HG02571 (cell line): Measurements from ENCODE around the gene TPK1.
A peak's percentile ranks its signal among the peaks of the same experiment; 100 is the strongest.
"Not testable (repeated sequence)": the region's sequence is repeated elsewhere in the genome, so short reads cannot be mapped to it uniquely, and the experiment has no call there.

Source experiments
- ATAC-seq: cut with Tn5 transposase; IDR thresholded peaks from one replicate; pipeline ENCODE4 v1.9.1; 2021; ENCODE audit warnings: mild to moderate bottlenecking, moderate library complexity; ENCODE audit not compliant: unreplicated experiment

Gene TPK1

DNA sequence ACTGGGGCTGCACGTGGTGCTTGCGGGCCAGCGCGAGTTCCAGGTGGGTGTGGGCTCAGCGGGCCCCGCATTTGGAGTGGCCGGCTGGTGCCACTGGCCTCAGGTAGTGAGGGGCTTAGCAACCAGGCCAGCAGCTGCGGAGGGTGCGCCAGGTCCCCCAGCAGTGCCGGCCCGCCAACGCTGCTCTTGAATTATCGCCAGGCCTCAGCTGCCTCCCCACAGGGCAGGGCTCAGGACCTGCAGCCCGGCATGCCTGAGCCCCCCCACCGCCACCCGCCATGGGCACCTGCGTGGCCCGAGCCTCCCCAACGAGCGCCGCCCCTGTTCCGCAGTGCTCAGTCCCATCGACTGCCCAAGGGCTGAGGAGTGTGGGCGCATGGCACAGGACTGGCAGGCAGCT lies 185.4 kb downstream of the TPK1 start:
- ATAC-seq = no peak

GRCh38 chr7:144649120-144649519 lies 186.7 kb downstream of the TPK1 start:
- ATAC-seq = peak; percentile 83

GRCh38 chr7:144641389-144642044 lies 194.3 kb downstream of the TPK1 start:
- no peak for ATAC-seq

- no peak for ATAC-seq
These were observed 203.1 kb downstream of the TPK1 start for GRCh38 chr7:144632724-144633123.

DNA sequence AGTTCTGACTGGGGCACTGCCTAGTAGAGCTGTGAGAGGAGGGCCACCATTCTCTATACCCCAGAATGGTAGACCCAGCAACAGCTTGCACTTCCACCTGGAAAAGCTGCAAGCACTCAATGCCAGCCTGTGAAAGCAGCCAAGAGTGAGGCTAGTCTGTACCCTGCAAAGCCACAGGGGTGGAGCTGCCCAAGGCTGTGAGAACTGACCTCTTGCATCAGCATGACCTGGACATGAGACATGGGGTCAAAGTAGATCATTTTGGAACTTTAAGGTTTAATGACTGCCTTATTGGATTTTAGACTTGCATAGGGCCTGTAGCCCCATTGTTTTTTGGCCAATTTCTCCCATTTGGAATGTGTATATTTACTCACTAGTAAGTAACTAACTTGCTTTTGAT lies 206.3 kb downstream of the TPK1 start:
- no peak for ATAC-seq

- ATAC-seq = no peak
These were observed 206.8 kb downstream of the TPK1 start for GRCh38 chr7:144629011-144629410.

- no peak for ATAC-seq
These were observed 207.7 kb downstream of the TPK1 start for GRCh38 chr7:144628176-144628575.

DNA sequence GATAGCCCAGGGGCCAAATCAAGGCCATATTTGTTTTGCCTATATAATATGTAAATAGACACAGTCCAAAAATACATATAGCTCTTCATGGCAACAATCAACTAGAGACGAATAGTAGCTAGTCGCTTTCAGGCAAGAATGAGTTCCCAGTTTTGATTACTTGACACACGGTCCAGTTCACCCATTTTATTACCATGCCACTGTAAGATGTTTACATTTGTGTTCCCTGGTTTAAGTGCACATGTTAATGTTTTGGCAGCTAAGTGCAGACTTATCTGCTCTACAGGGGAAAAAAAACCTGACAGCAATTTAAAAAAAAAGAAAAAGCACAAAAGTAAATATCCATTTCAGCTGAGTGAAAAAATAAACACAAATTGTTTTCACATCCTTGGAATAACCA lies 213.1 kb downstream of the TPK1 start:
- ATAC-seq = no peak

- ATAC-seq = no peak
These were observed 229.6 kb downstream of the TPK1 start for GRCh38 chr7:144606261-144606660.

DNA sequence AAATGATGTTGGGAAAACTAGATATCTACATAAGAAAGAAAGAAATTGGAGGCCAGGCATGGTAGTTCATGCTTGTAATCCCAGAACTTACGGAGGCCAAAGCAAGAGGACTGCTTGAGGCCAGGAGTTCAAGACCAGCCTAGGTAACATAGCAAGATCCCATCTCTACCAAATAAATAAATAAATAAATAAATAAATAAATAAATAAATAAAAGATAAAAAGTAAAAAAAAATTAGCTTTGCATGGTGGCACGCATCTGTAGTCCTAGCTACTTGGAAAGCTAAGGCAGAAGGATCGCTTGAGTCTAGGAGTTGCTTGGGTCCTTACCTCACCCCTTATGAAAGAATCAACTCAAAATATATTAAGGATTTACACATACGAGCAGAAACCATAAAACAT lies 238.9 kb downstream of the TPK1 start:
- no peak for ATAC-seq

DNA sequence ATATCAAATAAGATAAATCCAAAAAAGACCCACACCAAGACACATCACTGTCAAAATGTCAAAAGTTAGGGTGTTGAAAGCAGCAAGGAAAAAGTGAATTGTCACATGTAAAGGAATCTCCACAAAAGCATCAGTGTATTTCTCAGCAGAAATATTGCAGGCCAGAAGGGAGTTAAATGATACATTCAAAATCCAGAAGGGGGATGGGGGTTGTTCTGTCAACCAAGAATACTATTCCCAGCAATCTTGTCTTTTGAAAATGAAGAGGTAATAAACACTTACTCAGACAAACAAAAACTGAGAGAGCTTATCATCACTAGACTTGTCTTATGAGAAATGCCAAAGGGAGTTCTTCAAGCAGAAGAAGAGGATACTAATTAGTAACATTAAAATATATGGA lies 241.3 kb downstream of the TPK1 start:
- no peak for ATAC-seq

GRCh38 chr7:144588559-144589051 lies 247.2 kb downstream of the TPK1 start:
- no peak for ATAC-seq

GRCh38 chr7:144587701-144588100 lies 248.2 kb downstream of the TPK1 start:
- no peak for ATAC-seq

- no peak for ATAC-seq
These were observed 251.1 kb downstream of the TPK1 start for GRCh38 chr7:144584726-144585125.

GRCh38 chr7:144579687-144580086 lies 256.2 kb downstream of the TPK1 start:
- no peak for ATAC-seq

DNA sequence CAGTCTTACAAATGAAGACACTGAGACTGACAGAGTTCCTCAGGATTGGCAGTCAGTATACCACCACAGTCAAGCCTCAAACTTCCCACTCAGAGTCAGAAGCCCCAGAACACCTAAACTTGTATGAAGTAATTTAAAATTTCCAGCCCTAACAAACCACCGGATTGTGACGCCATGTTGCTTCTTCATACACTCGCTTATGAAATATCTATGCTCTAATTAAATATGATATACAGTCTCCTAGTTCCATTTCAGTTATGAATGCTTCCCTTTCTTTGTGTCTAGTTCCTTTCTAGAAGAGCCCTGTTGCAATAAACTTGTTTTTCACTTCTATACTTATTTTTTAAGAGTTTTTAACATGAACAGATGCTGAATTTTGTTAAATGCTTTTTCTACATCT lies 260.4 kb downstream of the TPK1 start:
- no peak for ATAC-seq

GRCh38 chr7:144574753-144575152 lies 261.1 kb downstream of the TPK1 start:
- ATAC-seq = not testable (repeated sequence)

DNA sequence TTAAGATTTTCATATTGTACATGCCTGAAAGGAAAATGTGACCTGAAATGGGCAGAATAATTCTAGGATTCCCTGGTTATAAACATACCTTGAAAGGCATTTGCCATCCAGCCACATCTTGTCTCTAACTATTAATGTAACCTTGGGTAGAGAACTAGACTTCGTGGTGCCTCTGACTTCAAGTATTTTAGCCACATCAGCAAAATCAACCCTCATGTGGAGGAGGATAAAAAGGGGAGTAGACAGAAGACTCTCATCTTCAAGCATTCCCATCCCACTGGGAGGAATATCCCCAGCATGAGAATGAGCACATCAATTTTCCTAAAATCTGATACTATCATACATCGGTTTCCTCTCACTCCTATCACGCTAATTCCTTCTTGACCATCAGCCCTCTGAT lies 267.6 kb downstream of the TPK1 start:
- no peak for ATAC-seq

GRCh38 chr7:144565586-144565985 lies 270.3 kb downstream of the TPK1 start:
- ATAC-seq = no peak

- ATAC-seq = no peak
These were observed 286.0 kb downstream of the TPK1 start for GRCh38 chr7:144549861-144550260.

GRCh38 chr7:144548556-144548955 lies 287.3 kb downstream of the TPK1 start:
- ATAC-seq = no peak

DNA sequence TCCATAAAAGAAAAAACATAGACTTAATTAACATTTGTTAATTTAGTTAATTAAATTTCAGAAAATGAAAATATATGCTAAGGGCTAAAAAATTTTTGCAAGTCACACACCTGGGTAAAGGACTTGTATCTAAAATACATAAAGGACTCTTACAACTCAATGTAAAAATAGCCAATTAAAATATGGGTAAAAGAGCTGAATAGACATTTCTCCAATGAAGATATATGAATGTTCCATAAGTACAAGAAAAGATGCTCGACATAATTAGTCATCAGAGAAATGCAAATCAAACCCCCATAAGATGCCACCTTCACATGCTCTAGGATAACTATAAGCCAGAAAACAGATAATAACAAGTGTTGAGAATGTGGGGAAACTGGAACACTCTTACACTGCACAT lies 288.0 kb downstream of the TPK1 start:
- no peak for ATAC-seq

- no peak for ATAC-seq
These were observed 289.1 kb downstream of the TPK1 start for GRCh38 chr7:144546782-144547181.
